GM21390 (cell line): ENCODE measurements around the gene CGB3.
A peak's percentile ranks its signal among the peaks of the same experiment; 100 is the strongest.

Experiments
- ATAC-seq: cut with Tn5 transposase; IDR thresholded peaks from one replicate; pipeline ENCODE4 v1.9.1; 2021; ENCODE audit not compliant: unreplicated experiment

Gene CGB3

DNA sequence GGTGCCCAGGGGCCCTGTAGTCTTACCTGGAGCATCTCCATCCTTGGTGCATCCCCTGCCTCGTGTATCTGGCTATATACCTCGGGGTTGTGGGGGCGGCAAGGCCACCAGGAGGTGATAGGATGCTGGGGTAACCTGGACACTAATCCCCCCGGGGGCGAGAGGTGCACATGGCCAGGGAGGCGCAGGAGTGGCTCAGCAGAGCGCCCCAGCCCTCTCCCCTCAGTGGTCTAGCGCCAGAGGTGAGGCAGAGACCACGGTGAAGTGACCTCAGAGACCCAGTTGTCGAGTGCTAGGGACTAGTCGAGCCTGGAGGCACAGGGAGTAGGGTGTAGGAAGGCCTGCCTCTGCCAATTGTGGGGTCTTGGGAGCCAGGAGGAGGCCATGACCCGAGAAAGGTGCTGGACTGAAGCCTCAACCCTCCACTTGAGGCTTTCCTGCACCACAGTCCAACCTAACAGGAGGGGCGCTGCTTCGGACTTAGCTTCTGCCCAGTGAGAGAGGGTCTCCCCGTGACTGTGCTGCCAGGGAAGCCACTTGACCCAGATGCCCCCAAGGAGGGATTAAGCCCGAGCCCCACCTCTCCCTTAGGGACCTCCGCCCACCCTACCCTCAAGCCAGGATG is 7.0 kb downstream of the CGB3 start, which contains the start of gene LHB:
Gene LHB (minus strand): TSS at position 51 of the 625 bp plus-strand sequence. CDS start 10 bp downstream, at position 41.
- no peak for ATAC-seq

DNA sequence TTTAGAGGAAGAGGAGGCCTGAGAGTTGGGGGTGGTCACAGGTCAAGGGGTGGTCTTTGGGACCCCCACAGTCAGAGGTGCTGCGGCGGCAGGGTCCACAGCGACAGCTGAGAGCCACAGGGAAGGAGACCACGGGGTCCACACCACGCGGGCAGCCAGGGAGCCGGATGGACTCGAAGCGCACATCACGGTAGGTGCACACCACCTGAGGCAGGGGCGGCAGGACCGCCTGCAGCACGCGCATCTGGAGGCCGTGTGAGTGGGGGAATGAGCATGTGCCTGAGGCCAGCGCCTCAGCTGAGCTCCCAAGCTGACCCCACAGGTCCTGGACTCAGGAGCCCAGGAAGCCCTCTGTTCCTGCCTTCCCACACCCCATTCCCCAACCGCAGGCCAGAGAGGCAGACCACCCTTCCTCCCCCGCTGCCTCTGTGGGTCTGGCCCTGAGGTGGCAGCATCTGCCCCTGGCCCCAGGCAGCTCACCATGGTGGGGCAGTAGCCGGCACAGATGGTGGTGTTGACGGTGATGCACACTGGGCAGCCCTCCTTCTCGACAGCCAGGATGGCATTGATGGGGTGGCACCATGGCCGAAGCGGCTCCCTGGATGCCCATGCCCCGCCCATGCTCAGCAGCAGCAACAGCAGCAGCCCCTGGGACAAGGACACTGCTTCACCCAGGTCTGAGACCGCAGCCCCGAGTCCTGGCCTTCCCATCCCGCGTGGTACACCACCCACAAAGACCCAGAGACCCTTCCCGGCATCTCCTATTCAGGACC is 7.9 kb downstream of the CGB3 start:
- ATAC-seq, result no peak

DNA sequence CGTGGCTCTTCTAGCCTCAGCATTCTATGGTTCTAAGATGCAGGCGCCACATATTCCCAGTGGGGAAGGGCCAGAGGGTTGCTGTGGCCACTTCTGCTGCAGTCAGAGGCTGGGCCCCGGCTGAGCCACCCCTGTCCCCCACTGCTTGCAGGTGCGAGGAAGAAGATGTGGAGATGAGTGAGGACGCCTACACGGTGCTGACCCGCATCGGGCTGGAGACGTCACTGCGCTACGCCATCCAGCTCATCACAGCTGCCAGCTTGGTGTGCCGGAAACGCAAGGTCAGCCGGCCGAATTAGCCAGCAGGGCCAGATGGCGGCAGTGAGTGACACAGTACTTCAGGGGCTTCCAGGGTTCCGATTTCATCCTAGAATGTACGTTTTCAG is 9.3 kb downstream of the CGB3 start:
- no peak for ATAC-seq

DNA sequence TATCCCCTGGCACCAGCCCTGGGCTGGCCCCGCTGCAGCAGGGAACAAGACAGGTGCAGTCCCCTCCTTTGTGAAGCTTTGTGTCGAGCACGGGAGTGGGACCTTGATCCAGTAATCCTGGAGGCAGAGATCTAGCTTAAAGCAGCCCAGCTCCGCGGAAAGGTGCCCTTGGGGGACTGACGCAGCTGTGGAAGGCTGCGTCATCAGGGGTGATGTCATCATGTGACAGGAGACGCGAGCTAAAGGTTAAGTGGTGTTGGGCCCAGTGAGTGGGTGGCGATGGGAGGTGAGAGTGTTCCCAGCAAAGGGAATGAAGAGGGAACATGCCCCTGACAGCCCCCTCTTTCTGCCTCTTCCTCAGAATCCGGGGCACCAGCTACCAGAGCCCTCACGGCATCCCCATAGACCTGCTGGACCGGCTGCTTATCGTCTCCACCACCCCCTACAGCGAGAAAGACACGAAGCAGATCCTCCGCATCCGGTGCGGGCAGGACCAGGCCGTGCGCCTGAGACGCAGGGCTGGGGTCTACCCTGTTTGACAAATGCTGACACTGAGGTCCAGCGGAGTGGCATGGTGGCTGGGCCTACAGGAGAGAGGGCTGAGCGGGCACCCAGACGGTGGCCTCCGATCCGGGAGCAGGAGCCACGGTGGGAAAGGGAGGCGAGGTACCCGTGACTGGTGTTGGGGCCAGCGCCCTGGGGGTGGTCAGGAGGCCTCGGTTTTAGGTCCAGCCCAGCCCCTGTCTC is 9.8 kb downstream of the CGB3 start:
- ATAC-seq, result no peak

DNA sequence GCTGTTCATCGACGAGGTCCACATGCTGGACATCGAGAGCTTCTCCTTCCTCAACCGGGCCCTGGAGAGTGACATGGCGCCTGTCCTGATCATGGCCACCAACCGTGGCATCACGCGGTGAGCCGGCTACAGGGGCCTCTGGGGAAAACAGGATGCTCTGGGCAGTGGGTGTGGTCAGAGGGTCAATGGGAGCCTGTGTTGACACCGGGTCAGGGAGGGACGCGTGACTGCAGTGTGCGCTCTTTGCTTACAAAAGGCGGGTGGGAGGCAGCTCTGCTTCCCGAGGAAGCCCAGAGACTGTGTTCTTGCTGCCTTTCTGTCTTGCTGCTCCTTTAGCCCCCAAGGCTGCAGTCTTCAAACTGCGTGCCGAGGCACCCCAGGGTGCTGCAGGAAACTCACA is 12.9 kb downstream of the CGB3 start:
- no peak for ATAC-seq

DNA sequence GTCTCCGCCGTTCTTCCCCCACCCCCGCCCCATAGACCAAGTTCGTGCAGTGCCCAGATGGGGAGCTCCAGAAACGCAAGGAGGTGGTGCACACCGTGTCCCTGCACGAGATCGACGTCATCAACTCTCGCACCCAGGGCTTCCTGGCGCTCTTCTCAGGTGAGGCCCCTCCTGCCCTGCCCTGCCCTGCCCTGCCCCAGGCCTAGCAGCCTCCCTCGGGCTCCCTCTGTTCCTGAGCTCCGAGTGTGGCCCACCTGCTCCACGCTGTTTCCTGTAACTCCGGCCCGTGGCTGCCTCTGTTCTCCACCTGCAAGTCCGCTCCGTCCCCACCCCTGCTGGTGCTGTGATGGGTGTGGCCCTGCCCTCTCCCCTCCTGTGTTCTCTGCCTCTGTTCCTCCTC is 13.7 kb downstream of the CGB3 start:
- no peak for ATAC-seq

DNA sequence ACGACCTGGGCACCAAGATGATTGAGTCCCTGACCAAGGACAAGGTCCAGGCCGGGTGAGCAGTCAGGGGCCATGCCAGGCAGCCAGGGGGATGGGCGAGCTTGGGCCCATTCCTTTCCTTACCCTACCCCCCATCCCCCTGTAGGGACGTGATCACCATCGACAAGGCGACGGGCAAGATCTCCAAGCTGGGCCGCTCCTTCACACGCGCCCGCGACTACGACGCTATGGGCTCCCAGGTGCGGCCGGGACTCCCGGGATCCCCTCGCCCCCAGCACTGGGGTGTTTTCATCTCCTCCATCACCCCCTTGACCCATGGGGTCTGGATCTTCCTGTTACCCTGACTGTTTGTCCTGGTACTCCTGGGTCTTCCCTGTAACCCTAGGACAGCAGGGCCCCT is 14.3 kb downstream of the CGB3 start:
- ATAC-seq, result no peak

DNA sequence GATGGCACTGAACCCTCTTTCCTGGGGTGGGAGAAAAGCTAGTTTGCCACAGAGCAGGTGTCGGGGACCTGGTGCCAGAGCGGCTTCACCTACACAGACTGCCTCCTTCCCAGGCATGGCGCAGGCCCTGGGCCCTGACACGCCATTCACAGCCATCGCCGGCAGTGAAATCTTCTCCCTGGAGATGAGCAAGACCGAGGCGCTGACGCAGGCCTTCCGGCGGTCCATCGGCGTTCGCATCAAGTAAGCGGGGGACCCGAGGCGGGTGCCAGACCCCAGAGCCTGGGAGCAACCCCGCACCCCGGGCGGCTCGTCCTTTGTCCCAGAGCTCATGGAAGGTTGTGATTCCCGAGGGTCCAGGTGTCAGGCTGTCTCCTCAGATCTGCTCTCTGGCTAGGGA is 17.2 kb downstream of the CGB3 start:
- no peak for ATAC-seq

DNA sequence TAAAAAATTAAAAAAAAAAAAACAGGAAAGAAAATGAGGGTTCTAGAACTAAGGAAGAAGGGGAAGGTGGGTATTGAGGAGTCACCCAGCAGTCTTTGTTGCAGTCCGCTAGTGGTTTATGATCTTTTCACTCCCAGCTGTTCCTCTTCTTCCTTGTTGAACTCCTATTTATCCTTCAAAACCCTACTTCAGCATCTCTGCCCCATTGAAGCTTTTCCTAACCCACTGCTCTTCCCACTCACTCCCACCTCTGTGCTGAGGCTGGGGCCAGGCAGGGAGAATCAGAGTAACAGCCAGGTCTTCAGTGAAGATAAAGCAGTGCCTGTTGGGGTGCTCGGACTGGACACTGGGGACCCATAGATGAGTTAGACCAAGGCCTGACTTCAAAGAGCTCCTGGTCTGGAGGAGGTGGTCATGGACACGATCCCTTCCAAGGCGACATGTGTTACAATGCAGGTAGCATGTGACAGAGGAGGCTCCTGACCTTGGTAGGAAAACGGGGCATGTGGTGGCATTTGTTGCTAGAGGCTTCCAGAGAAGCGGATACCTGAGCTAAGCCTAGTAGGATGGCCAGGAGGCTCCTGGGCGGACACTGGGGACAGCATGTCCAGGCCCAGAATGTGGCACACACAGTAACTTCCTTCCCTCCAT is 19.0 kb downstream of the CGB3 start:
- ATAC-seq, result no peak

DNA sequence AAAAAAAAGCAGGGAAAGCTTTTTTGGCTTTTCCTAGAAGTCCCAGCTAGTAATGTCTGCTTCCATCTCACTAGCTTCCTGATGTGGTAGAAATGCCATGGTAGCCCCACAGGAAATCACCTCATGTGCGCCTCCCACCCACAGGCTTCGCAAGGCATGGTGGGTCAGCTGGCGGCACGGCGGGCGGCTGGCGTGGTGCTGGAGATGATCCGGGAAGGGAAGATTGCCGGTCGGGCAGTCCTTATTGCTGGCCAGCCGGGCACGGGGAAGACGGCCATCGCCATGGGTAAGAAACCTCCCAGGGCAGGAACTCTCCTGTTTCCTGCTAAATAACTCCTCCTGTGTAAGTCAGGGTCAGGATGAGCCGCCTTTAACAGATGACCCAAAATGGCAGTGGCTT is 20.0 kb downstream of the CGB3 start:
- no peak for ATAC-seq

DNA sequence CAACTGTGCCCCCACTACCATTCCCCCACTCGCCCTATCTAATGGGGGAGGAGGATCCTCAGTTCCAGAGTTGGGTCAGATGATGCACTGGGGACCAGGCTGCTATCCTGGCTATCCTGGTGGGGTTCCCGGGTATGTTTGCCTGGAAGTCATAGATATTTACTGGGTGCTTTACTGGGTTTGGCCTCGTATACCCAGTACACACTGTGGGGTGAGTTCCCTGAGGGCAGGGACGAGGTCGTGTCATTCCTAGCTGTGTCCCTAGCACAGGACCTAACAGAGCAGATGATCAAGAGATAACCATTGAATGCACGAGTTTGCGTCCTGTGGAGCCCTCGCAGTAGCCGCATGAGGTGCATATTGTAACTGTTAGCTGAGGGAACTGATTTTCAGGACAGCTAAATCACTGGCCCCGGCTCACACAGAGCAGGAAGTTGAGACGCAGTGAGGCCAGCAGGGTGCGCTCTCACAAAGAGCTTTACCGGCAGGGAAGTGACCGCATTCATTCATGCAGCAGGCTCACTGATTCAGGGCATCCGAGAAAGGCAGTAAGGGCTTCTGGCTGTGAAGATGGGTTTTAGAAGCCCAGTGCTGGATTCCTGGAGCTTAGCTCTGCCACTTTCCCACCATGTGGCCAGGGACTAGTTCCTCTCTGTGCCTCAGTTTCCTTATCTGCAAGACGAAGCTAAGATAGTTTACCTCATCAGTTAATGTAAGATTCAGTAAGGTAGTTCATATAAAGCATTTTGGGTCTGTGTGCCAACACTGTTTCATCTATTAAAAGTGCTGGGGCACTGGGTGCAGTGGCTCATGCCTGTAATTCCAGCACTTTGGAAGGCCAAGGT is 24.4 kb downstream of the CGB3 start:
- no peak for ATAC-seq

DNA sequence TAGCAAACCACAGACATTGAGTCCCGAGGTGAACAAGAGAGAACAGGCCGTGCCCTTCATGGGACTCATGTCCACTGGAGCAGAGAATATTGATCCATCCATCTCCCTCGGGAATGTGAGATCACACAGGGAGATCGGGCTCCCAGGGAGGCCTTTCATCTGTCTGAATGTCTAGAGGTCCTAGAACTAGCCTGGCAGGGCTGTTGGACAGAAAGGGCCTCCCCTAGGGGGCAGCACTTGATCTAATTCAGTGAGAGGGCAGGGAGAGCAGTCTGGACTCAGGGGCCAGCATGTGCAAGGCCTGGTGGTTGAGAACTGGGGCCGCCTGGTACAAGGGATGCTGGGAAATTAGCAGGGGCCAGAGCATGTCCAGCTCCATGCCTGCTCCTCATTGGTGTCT is 26.2 kb downstream of the CGB3 start:
- no peak for ATAC-seq

DNA sequence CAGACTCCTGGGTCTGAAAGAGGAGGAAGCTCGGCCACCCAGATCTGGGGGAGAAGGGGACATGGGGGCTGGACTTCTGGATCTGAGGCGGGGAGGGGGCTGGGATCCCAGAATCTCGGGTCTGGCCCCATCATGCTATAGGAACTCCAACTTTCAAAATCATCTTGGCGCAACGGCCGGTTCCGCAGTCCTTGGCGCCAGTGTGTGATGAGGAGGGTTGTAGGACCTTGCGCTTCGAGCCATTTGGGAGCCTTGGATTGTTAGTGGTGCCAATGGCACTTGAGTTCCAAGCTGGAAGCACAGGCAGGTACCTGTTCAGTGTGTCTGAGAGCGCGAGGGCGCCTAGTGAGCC is 30.1 kb downstream of the CGB3 start:
- no peak for ATAC-seq

DNA sequence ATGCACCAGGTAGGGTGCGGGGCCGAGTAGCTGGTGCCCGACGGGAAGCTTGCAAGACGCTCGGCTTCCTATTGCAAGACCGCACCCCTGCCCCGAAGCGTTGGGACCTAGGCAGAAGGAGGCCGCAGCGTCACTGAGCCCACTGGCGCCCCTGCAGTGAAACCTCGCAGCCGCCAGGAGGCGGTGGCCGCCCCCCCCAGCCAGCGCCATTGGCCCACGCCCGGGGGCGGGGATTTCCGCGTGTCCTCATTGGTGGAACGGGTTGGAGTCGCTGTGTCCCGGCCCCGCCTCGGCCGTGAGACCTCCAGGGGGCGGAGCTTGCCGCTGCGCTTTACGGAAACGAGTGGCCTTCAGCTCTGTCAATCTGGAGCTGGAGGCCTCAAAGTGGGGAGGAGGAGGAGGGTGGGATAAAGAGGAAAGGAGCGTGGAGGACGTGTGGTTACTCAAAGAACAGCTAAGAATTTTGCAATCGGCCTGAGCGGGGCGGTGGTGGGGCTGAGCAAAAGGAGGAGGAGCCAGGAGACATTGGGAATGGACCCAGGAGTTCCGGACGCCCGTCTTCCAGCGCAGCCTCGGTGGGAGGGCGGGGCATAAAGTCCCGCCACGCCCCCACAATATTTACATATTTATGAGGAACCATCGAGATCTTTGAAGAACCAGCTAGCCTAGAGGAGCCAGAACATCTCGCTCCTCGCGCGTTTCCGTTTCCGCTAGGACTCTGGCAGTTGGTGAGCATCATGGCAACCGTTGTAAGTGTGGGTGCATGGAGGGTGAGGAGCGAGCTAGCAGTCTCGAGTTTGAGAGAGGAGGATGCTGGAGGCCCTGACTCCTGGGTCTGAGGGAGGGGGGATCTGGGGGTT is 30.7 kb downstream of the CGB3 start, which contains the start of the genes GYS1 and RUVBL2:
Gene GYS1 (minus strand): TSS at position 135 of the 860 bp plus-strand sequence. CDS start 197 bp downstream, outside the sequence.
Gene RUVBL2 (plus strand): TSS at position 713 of the 860 bp plus-strand sequence. CDS start 25 bp downstream, at position 738.
- ATAC-seq, result peak; percentile 81

DNA sequence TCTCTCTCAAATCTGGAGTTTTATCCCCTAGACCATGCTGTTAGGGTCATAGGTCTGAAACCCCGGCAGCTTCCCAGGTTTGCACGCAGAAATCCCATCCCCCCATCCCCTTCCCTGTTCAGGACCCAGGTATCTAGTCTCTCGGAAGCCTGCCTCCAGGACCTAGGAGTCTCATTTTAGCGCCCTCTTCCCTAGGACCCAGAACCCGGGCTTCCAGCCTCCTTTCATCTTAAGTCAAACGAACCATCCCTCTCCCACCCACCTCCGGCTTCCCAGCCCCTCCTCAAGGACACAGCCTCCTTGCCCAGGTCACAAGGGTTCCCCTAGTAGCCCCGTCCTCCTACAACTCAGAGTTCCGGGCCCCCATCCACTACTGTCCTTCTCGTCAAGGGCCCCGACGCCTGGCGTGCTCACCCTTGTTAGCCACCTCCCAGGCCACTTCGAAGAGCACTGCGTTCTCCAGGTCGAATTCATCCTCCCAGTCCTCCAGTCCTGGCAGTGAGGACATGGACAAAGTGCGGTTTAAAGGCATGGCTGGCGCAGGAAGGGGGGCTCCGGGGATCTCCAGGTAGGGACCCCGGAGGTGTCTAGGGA is 31.5 kb downstream of the CGB3 start:
- ATAC-seq, result no peak

DNA sequence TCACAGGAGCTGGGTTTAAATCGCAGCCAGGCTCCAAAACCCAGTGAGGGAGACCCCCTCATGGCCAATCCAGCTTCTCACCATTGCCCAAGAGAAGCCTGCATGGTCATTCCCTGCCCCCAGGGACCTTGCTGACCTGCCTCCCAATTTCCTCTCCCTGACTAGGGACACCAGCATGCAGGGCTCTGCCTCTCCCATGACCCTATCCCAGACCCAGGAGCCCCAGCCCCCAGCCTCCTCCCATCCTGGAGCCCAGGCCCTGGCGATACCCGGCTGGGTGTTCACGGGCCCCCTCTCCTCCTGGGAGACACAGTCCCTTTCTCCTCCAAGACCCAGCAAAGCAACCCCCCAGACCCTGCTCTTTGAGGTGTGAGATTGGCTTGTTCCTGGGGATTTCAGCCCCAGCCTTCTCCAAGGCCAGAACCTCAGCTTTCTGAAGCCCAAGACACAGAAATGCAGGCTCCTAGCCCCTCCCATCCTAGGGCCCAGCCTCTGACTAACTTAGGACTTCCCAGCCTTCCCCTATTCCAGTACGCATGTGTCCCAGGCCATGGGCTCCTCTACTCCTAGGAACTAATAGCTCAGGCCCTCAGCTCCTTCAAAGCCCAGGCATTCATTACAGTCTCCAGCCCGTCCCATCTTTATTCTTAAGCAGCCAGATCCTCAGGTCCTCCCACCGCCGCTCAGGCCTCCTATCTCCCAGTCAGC is 32.1 kb downstream of the CGB3 start:
- ATAC-seq, result no peak

DNA sequence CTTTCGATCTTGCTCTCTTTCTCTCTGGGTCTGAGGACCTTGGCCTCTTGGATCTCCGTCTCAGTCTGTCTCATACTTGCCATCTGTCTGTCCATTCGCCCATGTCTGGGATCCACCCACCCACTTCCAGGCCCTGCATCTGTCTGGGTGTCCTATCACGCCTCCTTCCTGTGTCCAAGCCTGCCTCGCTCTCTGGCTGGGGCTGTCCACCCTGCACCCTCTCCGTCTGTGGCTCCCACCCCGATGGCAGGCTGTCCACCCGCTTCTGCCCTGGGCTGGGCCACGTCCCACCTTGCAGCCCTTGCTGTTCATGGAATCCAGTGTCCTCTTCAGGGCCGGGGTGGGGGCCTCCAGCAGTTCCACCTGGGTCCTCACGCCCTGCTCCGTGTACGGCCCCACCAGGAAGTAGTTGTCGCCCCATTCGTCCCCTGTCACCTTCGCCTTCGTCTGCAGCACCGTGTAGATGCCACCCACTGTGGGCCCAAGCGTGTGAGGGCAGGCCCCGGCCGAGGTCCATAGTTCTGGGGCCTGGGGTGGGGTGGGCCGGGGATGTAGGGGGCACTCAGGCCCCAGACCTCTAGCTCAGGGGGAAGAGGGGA is 33.0 kb downstream of the CGB3 start:
- no peak for ATAC-seq

DNA sequence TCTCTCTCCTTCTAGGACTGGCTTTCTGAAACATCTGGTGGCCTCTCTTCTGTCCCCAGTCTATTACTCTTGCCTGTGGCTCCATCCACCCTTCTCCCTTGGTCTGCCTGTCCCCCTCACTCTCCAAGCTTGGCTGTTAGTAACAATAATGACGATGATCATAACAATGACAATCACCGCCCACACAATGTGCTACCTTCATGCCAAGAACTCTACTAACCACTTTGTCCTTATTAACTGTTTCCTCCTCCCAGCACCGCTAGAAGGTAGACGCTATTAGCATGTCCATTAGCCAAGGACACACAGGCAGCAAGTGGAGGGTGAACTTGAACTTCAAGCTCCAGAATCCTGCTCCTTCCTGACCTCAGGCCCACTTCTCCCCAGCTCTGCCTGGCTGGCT is 33.7 kb downstream of the CGB3 start:
- ATAC-seq, result no peak
